ENCODE measurements around the gene RNF10. TPM values are rescaled to one million over a fixed set of nuclear protein-coding genes. Genes with fewer than 3 reads are reported as not detected.
"Not testable (repeated sequence)": the region's sequence is repeated elsewhere in the genome, so short reads cannot be mapped to it uniquely, and the experiment has no call there.

The RNF10 gene
- total RNA-seq, 1 experiment from 2014 or later = 79.7 TPM

DNA sequence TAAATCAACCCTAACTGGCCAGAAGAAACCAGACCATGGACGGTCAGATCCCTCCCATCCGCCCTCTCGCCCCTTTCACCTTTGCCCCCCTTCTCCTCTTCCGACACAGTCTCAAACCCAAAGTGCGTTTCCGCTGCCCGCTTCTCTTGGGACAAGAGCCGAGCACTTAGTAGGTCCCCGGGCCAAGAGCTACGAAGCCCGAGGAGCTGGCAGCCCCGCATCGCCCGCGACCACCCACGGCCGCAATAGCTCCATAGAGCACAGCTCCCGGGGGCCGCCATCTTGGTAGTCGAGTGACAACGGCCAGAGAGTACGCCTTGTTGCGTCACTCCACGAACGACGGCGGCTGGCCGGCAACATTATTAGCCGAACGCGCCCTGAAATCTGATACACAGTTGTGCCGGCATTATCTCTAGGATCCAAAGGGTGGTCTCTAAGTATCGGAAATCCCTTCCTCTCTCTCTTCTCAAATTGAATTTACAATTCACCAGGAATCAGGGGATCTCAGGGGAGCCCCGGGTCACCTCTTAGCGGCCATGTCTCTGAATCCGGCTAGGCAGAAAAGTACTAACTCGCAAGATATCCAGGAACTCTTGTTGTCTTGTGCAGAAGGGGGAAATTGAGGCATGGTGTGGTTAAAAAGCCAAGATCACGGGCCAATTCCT, 5.2 kb upstream of the RNF10 start, which contains the start of gene COQ5:
Gene COQ5, minus strand, starts transcription at position 298 of the 665 bp plus-strand sequence. Its CDS starts 17 bp downstream, at position 281.
- H3F3A ChIP-seq (ENCODE audit: low read length, unreplicated experiment) = peaks cover 13% of the 10 kb centered on the region
- H3K27ac ChIP-seq (ENCODE audit: low read length) = peak within 1 kb of the TSS; percentile 86
- peak within 1 kb of the TSS; percentile 84 for H3K9ac ChIP-seq (ENCODE audit: low read length)
- no peaks in the 10 kb centered on the region for H4K20me1 ChIP-seq (ENCODE audit: low read length)
- intact Hi-C loops (cut with micrococcal nuclease) = loop anchor here (1.0 to 2.0 kb wide), 2 partner anchors 34 to 60 kb away; partner anchors contain the start of gene SRSF9
- ATAC-seq = peak; percentile 63
- H3K27me3 ChIP-seq (ENCODE audit: low read length) = no peaks in the 10 kb centered on the region
- peak within 1 kb of the TSS; percentile 97 for H2AFZ ChIP-seq (ENCODE audit: low read length)
- TF ChIP-seq EZH2phosphoT487 (IDR thresholded peaks at IDR 0.05; ENCODE audit: borderline replicate concordance, low read length) = no peak
- no peak for TF ChIP-seq EZH2 (IDR thresholded peaks at IDR 0.05; ENCODE audit: low read length, unreplicated experiment)
- TF ChIP-seq, protein P1, sequence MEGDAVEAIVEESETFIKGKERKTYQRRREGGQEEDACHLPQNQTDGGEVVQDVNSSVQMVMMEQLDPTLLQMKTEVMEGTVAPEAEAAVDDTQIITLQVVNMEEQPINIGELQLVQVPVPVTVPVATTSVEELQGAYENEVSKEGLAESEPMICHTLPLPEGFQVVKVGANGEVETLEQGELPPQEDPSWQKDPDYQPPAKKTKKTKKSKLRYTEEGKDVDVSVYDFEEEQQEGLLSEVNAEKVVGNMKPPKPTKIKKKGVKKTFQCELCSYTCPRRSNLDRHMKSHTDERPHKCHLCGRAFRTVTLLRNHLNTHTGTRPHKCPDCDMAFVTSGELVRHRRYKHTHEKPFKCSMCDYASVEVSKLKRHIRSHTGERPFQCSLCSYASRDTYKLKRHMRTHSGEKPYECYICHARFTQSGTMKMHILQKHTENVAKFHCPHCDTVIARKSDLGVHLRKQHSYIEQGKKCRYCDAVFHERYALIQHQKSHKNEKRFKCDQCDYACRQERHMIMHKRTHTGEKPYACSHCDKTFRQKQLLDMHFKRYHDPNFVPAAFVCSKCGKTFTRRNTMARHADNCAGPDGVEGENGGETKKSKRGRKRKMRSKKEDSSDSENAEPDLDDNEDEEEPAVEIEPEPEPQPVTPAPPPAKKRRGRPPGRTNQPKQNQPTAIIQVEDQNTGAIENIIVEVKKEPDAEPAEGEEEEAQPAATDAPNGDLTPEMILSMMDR (conservative IDR thresholded peaks at IDR 0.05; ENCODE audit: low read depth, low read length) = no peak
- peak; percentile 87 for DNase-seq
- POLR2A ChIA-PET (ENCODE audit: unreplicated experiment) = interaction anchor here (0.6 to 1.2 kb wide), 10 partner anchors 9 to 1972 kb away, joined by 3 to 6 read pairs (median 4); partner anchors contain the start of gene RNU4-2
- peaks cover 30% of the 10 kb centered on the region for H3K79me2 ChIP-seq (ENCODE audit: low read length)
- H3K4me2 ChIP-seq (ENCODE audit: low read length) = peak within 1 kb of the TSS; percentile 95
- H3K9me3 ChIP-seq (ENCODE audit: low read length) = no peaks in the 10 kb centered on the region
- H3K4me1 ChIP-seq (ENCODE audit: insufficient read depth, low read length) = peaks cover 39% of the 10 kb centered on the region
- no peaks in the 10 kb centered on the region for H3K36me3 ChIP-seq (ENCODE audit: low read depth, low read length)
- CTCF ChIA-PET = no interaction called here
- no TSS peak for BruUV-seq (replicated peaks)
- H3K4me3 ChIP-seq (ENCODE audit: low read length) = peak within 1 kb of the TSS; percentile 98
- H3K9me2 ChIP-seq (replicated peaks; ENCODE audit: low read length) = no peaks in the 10 kb centered on the region

DNA sequence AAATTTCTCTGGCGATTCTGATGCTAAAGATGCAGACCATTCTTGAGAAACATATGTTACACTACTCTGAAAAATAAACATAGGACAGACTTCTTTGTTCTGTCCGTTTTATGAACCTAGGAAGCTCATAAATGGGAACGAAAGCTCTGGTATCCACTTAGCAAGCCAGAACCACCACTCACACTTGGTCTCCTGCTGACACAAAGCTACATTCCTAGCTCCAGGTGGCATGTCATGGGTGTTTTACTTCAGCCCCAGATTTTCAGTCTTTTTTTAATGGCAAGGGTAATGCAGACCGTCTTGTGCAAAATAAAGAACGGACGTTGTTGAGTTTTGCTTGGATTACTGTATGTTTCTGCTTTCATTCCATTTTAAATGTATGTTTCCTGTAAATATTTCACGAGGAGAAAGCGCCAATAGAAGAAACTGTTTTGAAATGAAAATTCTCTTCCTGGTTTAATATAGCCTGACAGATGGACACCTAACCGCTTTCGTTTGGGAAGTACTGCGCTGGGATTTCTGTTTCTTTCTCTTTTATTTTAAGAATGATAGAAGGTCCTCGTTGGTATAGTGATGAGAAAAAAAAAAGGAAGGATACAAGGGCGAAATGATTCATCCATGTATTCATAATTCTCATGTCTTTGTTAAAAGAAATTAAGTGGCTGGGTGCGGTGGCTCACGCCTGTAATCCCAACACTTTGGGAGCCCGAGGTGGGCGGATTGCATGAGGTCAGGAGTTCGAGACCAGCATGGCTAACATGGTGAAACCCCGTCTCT, 4.3 kb upstream of the RNF10 start:
- peaks cover 36% of the 10 kb centered on the region for H3K4me1 ChIP-seq (ENCODE audit: insufficient read depth, low read length)
- intact Hi-C loops (cut with micrococcal nuclease) = loop anchor here (1.0 to 2.0 kb wide), 2 partner anchors 35 to 61 kb away; partner anchors contain the start of gene SRSF9
- H2AFZ ChIP-seq (ENCODE audit: low read length) = peak overlapping the region; percentile 97
- POLR2A ChIA-PET (ENCODE audit: unreplicated experiment) = interaction anchor here (0.5 to 1.2 kb wide), 8 partner anchors 9 to 1971 kb away, joined by 3 to 8 read pairs (median 4); partner anchors contain the start of gene RNU4-2
- no TSS peak for BruUV-seq (replicated peaks)
- H3F3A ChIP-seq (ENCODE audit: low read length, unreplicated experiment) = peaks cover 14% of the 10 kb centered on the region
- H3K79me2 ChIP-seq (ENCODE audit: low read length) = peaks cover 35% of the 10 kb centered on the region
- H3K27me3 ChIP-seq (ENCODE audit: low read length) = no peaks in the 10 kb centered on the region
- DNase-seq (peak; percentile 71), ATAC-seq (peak; percentile 34)
- CTCF ChIA-PET = interaction anchor here (0.6 kb wide), 1 partner anchor 119 kb away, joined by 3 read pairs; no protein-coding TSS in a partner anchor
- H3K4me3 ChIP-seq (ENCODE audit: low read length) = peak overlapping the region; percentile 98
- H4K20me1 ChIP-seq (ENCODE audit: low read length) = no peaks in the 10 kb centered on the region; the same call in 1 of the 2 replicates
- peak overlapping the region; percentile 84 for H3K9ac ChIP-seq (ENCODE audit: low read length)
- peak overlapping the region; percentile 95 for H3K4me2 ChIP-seq (ENCODE audit: low read length)
- H3K9me3 ChIP-seq (ENCODE audit: low read length) = no peaks in the 10 kb centered on the region
- H3K27ac ChIP-seq (ENCODE audit: low read length) = peak overlapping the region; percentile 86
- no peak for TF ChIP-seq EZH2phosphoT487 (IDR thresholded peaks at IDR 0.05; ENCODE audit: borderline replicate concordance, low read length)
- TF ChIP-seq EZH2 (IDR thresholded peaks at IDR 0.05; ENCODE audit: low read length, unreplicated experiment) = no peak
- TF ChIP-seq, protein P1 (conservative IDR thresholded peaks at IDR 0.05; ENCODE audit: low read depth, low read length) = peak; percentile 47
- no peaks in the 10 kb centered on the region for H3K36me3 ChIP-seq (ENCODE audit: low read depth, low read length)
- no peaks in the 10 kb centered on the region for H3K9me2 ChIP-seq (replicated peaks; ENCODE audit: low read length)

DNA sequence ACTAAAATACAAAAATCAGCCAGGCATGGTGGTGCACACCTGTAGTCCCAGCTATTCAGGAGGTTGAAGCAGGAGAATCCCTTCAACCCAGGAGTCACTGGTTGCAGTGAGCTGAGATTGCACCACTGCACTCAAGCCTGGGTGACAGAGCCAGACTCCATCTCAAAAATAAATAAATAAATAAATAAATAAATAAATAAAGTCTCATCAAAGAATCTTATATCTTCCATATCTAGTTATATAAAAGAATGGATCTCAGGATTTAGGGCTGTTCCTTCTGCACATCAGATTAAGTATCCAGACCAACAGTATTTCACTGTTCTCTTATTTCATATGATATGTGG, 3.8 kb upstream of the RNF10 start:
- peak overlapping the region; percentile 84 for H3K9ac ChIP-seq (ENCODE audit: low read length)
- H3K9me3 ChIP-seq (ENCODE audit: low read length); ATAC-seq; H3K9me2 ChIP-seq (replicated peaks; ENCODE audit: low read length); H4K20me1 ChIP-seq (ENCODE audit: low read length); intact Hi-C loops (cut with micrococcal nuclease); H3K27me3 ChIP-seq (ENCODE audit: low read length); DNase-seq; CTCF ChIA-PET; H3K36me3 ChIP-seq (ENCODE audit: low read depth, low read length); BruUV-seq (replicated peaks); POLR2A ChIA-PET (ENCODE audit: unreplicated experiment): not testable (repeated sequence)
- H3K79me2 ChIP-seq (ENCODE audit: low read length) = peaks cover 35% of the 10 kb centered on the region
- peaks cover 30% of the 10 kb centered on the region for H3K4me1 ChIP-seq (ENCODE audit: insufficient read depth, low read length)
- peak overlapping the region; percentile 95 for H3K4me2 ChIP-seq (ENCODE audit: low read length)
- H3F3A ChIP-seq (ENCODE audit: low read length, unreplicated experiment) = peaks cover 18% of the 10 kb centered on the region
- H2AFZ ChIP-seq (ENCODE audit: low read length) = peak overlapping the region; percentile 97
- peak overlapping the region; percentile 86 for H3K27ac ChIP-seq (ENCODE audit: low read length)
- peak overlapping the region; percentile 98 for H3K4me3 ChIP-seq (ENCODE audit: low read length)
